H1 (cell line): ENCODE data around the gene IGSF9B. TPM values are rescaled to one million over a fixed set of nuclear protein-coding genes. Genes with fewer than 3 reads are reported as not detected.

Experiments
- BACH1 ChIP-seq: IDR thresholded peaks from 2 replicates; pipeline ENCODE4 v1.6.1; 2012; ENCODE audit warnings: low read length, improper control_type of control experiment
- BRCA1 ChIP-seq: IDR thresholded peaks from 2 replicates; pipeline ENCODE4 v1.6.1; 2012; ENCODE audit warnings: low read depth, low read length, improper control_type of control experiment
- CBX5 ChIP-seq: fragments of 300-800, 300-1000 bp; sonication (generic); IDR thresholded peaks from 2 replicates; pipeline ENCODE4 v1.7.1; 2016; ENCODE audit warnings: antibody characterized with exemption, low read length, low read depth
- CHD7 ChIP-seq: fragments of 300-600 bp; sonication (generic); IDR thresholded peaks from 2 replicates; pipeline ENCODE4 v1.7.1; 2012; ENCODE audit warnings: low read length, moderate library complexity, mild to moderate bottlenecking, inconsistent platforms; ENCODE audit not compliant: insufficient replicate concordance
- GABPA ChIP-seq: IDR thresholded peaks from 2 replicates; pipeline ENCODE4 v1.6.1; 2011; ENCODE audit warnings: mild to moderate bottlenecking, low read length, moderate library complexity, borderline replicate concordance; ENCODE audit not compliant: insufficient read depth
- HDAC6 ChIP-seq: IDR thresholded peaks from one replicate; pipeline ENCODE4 v1.7.1; 2012; ENCODE audit warnings: low read depth, mild to moderate bottlenecking, inconsistent platforms, low read length, moderate library complexity
- NRF1 ChIP-seq: IDR thresholded peaks from 2 replicates; pipeline ENCODE4 v1.6.1; 2011; ENCODE audit warnings: mild to moderate bottlenecking, low read depth, low read length, improper control_type of control experiment
- PHF8 ChIP-seq: fragments of 200-600 bp; sonication (generic); conservative IDR thresholded peaks from 2 replicates; pipeline ENCODE4 v1.7.1; 2012; ENCODE audit warnings: low read depth, mild to moderate bottlenecking, inconsistent platforms, low read length, moderate library complexity
- POLR2AphosphoS5 ChIP-seq: IDR thresholded peaks from 2 replicates; pipeline ENCODE4 v1.6.1; 2011; ENCODE audit warnings: low read depth, low read length
- POU5F1 ChIP-seq: IDR thresholded peaks from 2 replicates; pipeline ENCODE4 v1.6.1; 2011; ENCODE audit warnings: low read depth, mild to moderate bottlenecking, low read length, moderate library complexity
- RFX5 ChIP-seq: IDR thresholded peaks from 2 replicates; pipeline ENCODE4 v1.6.1; 2011; ENCODE audit warnings: low read depth, low read length, improper control_type of control experiment, borderline replicate concordance
- TAF7 ChIP-seq: optimal IDR thresholded peaks from 2 replicates; pipeline ENCODE3; 2011; ENCODE audit warnings: low read depth, mild to moderate bottlenecking, inconsistent platforms, low read length, moderate library complexity, borderline replicate concordance
- TBP ChIP-seq: IDR thresholded peaks from 2 replicates; pipeline ENCODE4 v1.6.1; 2011; ENCODE audit warnings: low read depth, low read length, improper control_type of control experiment
- polyA plus RNA-seq, 7 experiments: library from polyadenylated mRNA; depleted of rRNA in 3 of 7; stranded (reverse) in 5 of 7; unstranded in 2 of 7; fragments of >200 nt in 5 of 7; fragments of 200-250 nt in 2 of 7; gene quantifications; 1 replicate in 5 of 7; 2 replicates in 1 of 7; 4 replicates in 1 of 7; pipeline versions ENCODE4 v1.2.1 to v1.2.3, GENCODE V29; 2011 to 2013; ENCODE audit warnings: missing spikeins in 2 of 7, mixed read lengths in 2 of 7
- total RNA-seq: library from RNA; stranded (reverse); fragmentation: NEBNext Ultra II Directional; extraction: Animal tissue kit (Norgen Biotek cat#: 25700); gene quantifications from 2 replicates; pipeline ENCODE4 v1.2.1, GENCODE V29; 2021

The IGSF9B gene
- total and polyA plus RNA-seq, 2 of the 8 experiments (the other 6 are each of a cell fraction or from before 2014, with no cell fraction given) = 16.5 to 49.2 TPM

GRCh38 chr11:133913761-133914160 lies 43.0 kb downstream of the IGSF9B start (continued):
- no peak for TF ChIP-seq CHD7
- no peak for TF ChIP-seq NRF1
- no peak for TF ChIP-seq CBX5
- TF ChIP-seq POLR2AphosphoS5 = no peak
- no peak for TF ChIP-seq BRCA1
- no peak for TF ChIP-seq POU5F1
- TF ChIP-seq TBP = no peak
- TF ChIP-seq GABPA = no peak
- no peak for TF ChIP-seq HDAC6
- TF ChIP-seq TAF7 = no peak
- no peak for TF ChIP-seq RFX5
- TF ChIP-seq BACH1 = no peak
- no peak for TF ChIP-seq PHF8
